Thymus (tissue), 11 donors: Measurements from ENCODE around the gene TCEANC2. TPM values are rescaled to one million over a fixed set of nuclear protein-coding genes. Genes with fewer than 3 reads are reported as not detected.

Experiments
- DNase-seq, 9 donors: peaks; one replicate each; pipeline ENCODE4 v3.0.0-alpha.2; 2013; ENCODE audit warnings: low spot score in 9 of 9, low read depth in 6 of 9, missing footprints in 1 of 9
- H3K27ac ChIP-seq, 2 donors: one replicate each; pipeline ENCODE4 v1.5.1; 2013; ENCODE audit warnings: control low read depth in 1 of 2, low read depth in 1 of 2, low read length in 1 of 2, mild to moderate bottlenecking in 1 of 2, moderate library complexity in 1 of 2
- H3K27me3 ChIP-seq, 2 donors: one replicate each; pipeline ENCODE4 v1.5.1; 2013; ENCODE audit warnings: low read length in 1 of 2; ENCODE audit not compliant: control insufficient read depth in 2 of 2, insufficient read depth in 1 of 2
- H3K36me3 ChIP-seq, 2 donors: one replicate each; pipeline ENCODE4 v1.5.1; 2013; ENCODE audit warnings: low read length in 1 of 2, mild to moderate bottlenecking in 1 of 2, moderate library complexity in 1 of 2; ENCODE audit not compliant: control insufficient read depth in 2 of 2, insufficient read depth in 2 of 2
- H3K4me1 ChIP-seq, 2 donors: one replicate each; pipeline ENCODE4 v1.5.1; 2013; ENCODE audit warnings: low read length in 2 of 2; ENCODE audit not compliant: control insufficient read depth in 2 of 2, insufficient read depth in 2 of 2
- H3K4me3 ChIP-seq, 2 donors: one replicate each; pipeline ENCODE4 v1.5.1; 2013; ENCODE audit warnings: low read length in 2 of 2, control low read depth in 1 of 2, mild to moderate bottlenecking in 1 of 2
- H3K9me3 ChIP-seq, 2 donors: one replicate each; pipeline ENCODE4 v1.5.1; 2013; ENCODE audit warnings: low read length in 1 of 2, mild to moderate bottlenecking in 1 of 2; ENCODE audit not compliant: control insufficient read depth in 2 of 2, insufficient read depth in 1 of 2
- WGBS: extraction: QIAGEN DNeasy Blood & Tissue Kit; methylation state at CpG from one replicate; pipeline ENCODE4 v1.1.7; 2013; 5-methylcytosine and 5-hydroxymethylcytosine counted together
- polyA plus RNA-seq: library from polyadenylated mRNA; stranded (reverse); fragments of 200-250 nt; gene quantifications from one replicate; pipeline ENCODE4 v1.2.3, GENCODE V29; 2013
- total RNA-seq: library from RNA; stranded (reverse); fragments of 120-200 nt; gene quantifications from one replicate; pipeline ENCODE4 v1.2.4, GENCODE V29; 2013
- donor health status: healthy.

Gene TCEANC2
- total and polyA plus RNA-seq, 2 donors: 4.0 to 5.2 TPM

GRCh38 chr1:54131419-54131818 lies 78.0 kb downstream of the TCEANC2 start:
- no peaks in the 10 kb centered on the region for H3K27me3 ChIP-seq
- DNase-seq: no peak
- H3K4me1 ChIP-seq: no peaks in the 10 kb centered on the region
- H3K27ac ChIP-seq: no peak overlapping the region
- WGBS: 93% methylated on average over 2 of the region's 2 CpGs
- peaks cover 0 to 11% of the 10 kb centered on the region in 2 donors for H3K9me3 ChIP-seq
- no peaks in the 10 kb centered on the region for H3K36me3 ChIP-seq
- no peak overlapping the region for H3K4me3 ChIP-seq

GRCh38 chr1:54132495-54132894 lies 79.1 kb downstream of the TCEANC2 start:
- WGBS: 70% methylated on average over 2 of the region's 2 CpGs
- H3K36me3 ChIP-seq: no peaks in the 10 kb centered on the region
- no peak overlapping the region for H3K27ac ChIP-seq
- H3K9me3 ChIP-seq: peaks cover 0 to 5% of the 10 kb centered on the region in 2 donors
- H3K27me3 ChIP-seq: no peaks in the 10 kb centered on the region
- no peak for DNase-seq
- H3K4me3 ChIP-seq: no peak overlapping the region
- H3K4me1 ChIP-seq: no peaks in the 10 kb centered on the region

DNA sequence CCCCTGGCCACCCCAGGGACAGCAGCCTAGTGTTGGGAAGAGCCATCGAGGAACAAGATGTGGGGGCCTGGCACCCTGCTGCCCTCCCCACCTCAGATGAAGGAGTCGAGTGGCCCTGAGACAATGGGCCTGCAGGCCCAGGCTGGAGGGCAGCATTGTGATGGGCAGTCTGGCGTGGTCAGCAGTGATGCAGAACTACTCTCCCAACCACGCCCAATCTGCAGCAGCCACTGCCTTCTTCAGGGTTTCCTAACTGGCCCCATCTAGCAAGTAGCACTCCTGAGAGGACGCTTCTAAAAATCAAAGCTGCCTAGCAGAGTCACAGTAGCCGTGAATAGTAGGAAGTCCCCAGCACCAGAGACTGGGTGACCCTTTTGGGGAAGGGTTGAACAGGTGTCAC lies 80.9 kb downstream of the TCEANC2 start:
- H3K27ac ChIP-seq: no peak overlapping the region
- 91% methylated on average over 6 of the region's 6 CpGs for WGBS

DNA sequence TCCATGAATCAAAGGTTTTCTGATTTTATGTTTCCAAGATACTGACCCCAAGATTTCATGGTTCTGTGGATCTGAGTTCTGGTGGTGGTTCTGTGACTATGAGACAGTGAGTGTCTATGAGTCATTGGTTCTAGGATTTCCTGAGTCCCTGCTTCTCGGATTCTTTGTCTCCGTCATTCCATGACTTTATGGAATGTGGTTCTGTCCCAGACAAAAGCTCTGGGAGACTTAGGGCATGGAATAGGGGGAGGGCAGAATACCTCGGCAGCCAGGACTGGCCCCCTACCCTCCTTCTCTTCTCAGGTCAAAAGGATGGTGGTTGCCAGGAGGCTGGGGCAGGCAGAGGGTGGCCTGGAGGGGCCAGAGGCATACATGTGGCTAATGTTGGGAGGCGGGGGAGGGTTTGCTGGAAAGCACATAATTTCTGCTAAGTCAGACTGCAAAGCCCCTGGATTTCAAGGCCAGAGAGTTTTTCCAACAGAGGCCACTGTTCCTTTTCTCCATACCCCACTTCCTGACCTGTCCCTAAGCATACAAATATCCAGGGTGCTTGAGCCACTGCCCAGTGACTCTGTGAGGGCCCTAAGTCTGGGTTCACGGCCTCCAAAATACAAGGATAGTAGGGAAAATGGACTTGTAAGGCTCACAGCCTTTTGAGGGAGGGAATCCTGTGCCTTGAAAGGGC lies 82.2 kb downstream of the TCEANC2 start:
- WGBS: 86% methylated on average over 5 of the region's 5 CpGs

More for the DNA sequence above, 80.9 kb downstream of the TCEANC2 start:
- H3K4me3 ChIP-seq: no peak overlapping the region
- DNase-seq: no peak
- H3K9me3 ChIP-seq: no peaks in the 10 kb centered on the region
- H3K36me3 ChIP-seq: no peaks in the 10 kb centered on the region
- no peaks in the 10 kb centered on the region for H3K4me1 ChIP-seq
- H3K27me3 ChIP-seq: no peaks in the 10 kb centered on the region

DNA sequence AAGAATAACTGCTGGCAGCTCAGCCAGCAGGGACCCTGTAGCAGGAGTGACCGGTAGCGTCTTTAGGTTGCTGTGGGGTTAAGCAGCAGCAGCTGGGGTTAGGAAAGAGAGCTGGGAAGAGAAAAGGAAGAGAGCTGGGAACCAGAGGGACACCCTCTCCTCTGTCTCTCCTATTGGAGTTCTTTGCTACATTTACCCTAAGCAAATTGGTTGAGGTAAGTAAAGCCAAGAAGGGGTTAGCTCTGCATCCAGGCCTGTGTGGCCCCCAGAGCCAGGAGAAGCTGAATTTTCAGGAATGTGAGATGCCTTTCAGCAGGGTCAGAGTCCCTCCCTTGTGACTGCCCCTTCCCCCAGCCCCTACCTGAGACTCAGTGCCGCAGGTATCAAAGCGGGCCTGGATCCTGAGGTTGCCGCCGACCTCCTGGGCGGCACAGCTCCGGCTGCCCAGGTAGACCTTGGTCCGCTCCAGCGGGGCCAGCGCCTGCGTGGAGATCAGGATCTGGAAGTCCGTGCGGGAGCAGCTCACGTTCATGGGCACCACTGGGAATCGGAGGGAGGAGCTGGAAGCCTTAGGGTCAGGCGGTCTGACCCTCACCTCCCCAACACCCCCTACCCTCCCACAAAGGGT lies 83.0 kb downstream of the TCEANC2 start:
- Histone ChIP-seq H3K9me3 (no peaks in the 10 kb centered on the region), H3K36me3 (no peaks in the 10 kb centered on the region), H3K27ac (no peak overlapping the region), H3K4me3 (no peak overlapping the region), H3K27me3 (no peaks in the 10 kb centered on the region), H3K4me1 (no peaks in the 10 kb centered on the region)
- 98% methylated on average over 17 of the region's 17 CpGs for WGBS
- no peak for DNase-seq

More for the DNA sequence above, 82.2 kb downstream of the TCEANC2 start:
- Histone ChIP-seq H3K4me3 (no peak overlapping the region), H3K36me3 (no peaks in the 10 kb centered on the region), H3K27ac (no peak overlapping the region), H3K27me3 (no peaks in the 10 kb centered on the region), H3K4me1 (no peaks in the 10 kb centered on the region), H3K9me3 (no peaks in the 10 kb centered on the region)
- no peak for DNase-seq

GRCh38 chr1:54136963-54137533 lies 83.6 kb downstream of the TCEANC2 start:
- WGBS: 90% methylated on average over 7 of the region's 7 CpGs
- H3K27ac ChIP-seq: no peak overlapping the region
- H3K36me3 ChIP-seq: no peaks in the 10 kb centered on the region

GRCh38 chr1:54137534-54138061 lies 84.2 kb downstream of the TCEANC2 start:
- Histone ChIP-seq H3K4me1 (no peaks in the 10 kb centered on the region), H3K9me3 (no peaks in the 10 kb centered on the region), H3K36me3 (no peaks in the 10 kb centered on the region), H3K27ac (no peak overlapping the region), H3K27me3 (no peaks in the 10 kb centered on the region), H3K4me3 (no peak overlapping the region)
- 62% methylated on average over 10 of the region's 10 CpGs for WGBS
- no peak for DNase-seq

More at GRCh38 chr1:54136963-54137533, 83.6 kb downstream of the TCEANC2 start:
- H3K4me3 ChIP-seq: no peak overlapping the region
- H3K4me1 ChIP-seq: no peaks in the 10 kb centered on the region
- DNase-seq: no peak
- no peaks in the 10 kb centered on the region for H3K27me3 ChIP-seq
- no peaks in the 10 kb centered on the region for H3K9me3 ChIP-seq

DNA sequence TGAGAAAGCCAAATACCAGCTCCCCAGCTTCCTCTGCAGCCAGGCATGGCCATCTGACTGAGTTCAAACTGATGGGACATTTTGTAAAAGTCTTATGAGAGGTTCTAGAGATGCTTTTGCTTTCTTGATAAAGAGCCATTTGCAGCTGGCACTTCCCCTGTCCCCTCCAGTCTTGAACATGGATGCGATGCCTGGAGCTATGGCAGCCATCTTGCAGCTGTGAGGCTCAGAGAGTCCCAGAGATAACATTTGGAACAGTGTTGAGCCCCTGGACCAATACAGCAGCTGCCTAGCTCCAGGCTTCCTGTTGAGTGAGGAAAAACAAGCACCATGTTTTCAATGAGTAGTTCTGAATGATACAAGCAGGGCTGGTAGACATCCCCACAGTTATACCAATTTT lies 85.6 kb downstream of the TCEANC2 start:
- 98% methylated on average over 1 of the region's 1 CpG for WGBS
- no peaks in the 10 kb centered on the region for H3K36me3 ChIP-seq
- DNase-seq: no peak
- H3K27me3 ChIP-seq: no peaks in the 10 kb centered on the region
- H3K9me3 ChIP-seq: no peaks in the 10 kb centered on the region
- H3K4me1 ChIP-seq: no peaks in the 10 kb centered on the region
- H3K27ac ChIP-seq: no peak overlapping the region
- no peak overlapping the region for H3K4me3 ChIP-seq

- DNase-seq: no peak
- Histone ChIP-seq H3K27me3 (no peaks in the 10 kb centered on the region), H3K4me1 (no peaks in the 10 kb centered on the region), H3K9me3 (no peaks in the 10 kb centered on the region), H3K4me3 (no peak overlapping the region), H3K27ac (no peak overlapping the region), H3K36me3 (no peaks in the 10 kb centered on the region)
- 99% methylated on average over 12 of the region's 12 CpGs for WGBS
Observed at GRCh38 chr1:54139711-54140110, 86.3 kb downstream of the TCEANC2 start.
